Peyer's patch (tissue), 4 donors: Measurements from ENCODE around the gene GPM6B.

Experiments
- CTCF ChIP-seq, 6 experiments: fragments of 450-650 bp in 4 of 6; fragments of 200-600 bp in 2 of 6; sonication (generic) in 1 of 6; IDR thresholded peaks; one replicate each; pipeline ENCODE4 v1.5.1; 2017 to 2019; ENCODE audit warnings: antibody characterized with exemption in 6 of 6, mild to moderate bottlenecking in 3 of 6, moderate library complexity in 1 of 6
- POLR2A ChIP-seq, 2 donors: fragments of 450-650 bp; IDR thresholded peaks; one replicate each; pipeline ENCODE4 v1.5.1; 2017; ENCODE audit warnings: antibody characterized with exemption in 2 of 2, mild to moderate bottlenecking in 2 of 2, moderate library complexity in 2 of 2

- no peak for TF ChIP-seq CTCF (IDR thresholded peaks at IDR 0.05)
- no peak for TF ChIP-seq POLR2A (IDR thresholded peaks at IDR 0.05)
These were observed 19.7 kb upstream of the GPM6B start for GRCh38 chrX:13836575-13836974.
